ENCODE measurements around the gene EDEM3. TPM values are rescaled to one million over a fixed set of nuclear protein-coding genes. Genes with fewer than 3 reads are reported as not detected.

The EDEM3 gene
- total and polyA plus RNA-seq, 9 donors, result 7.1 to 22.7 (median 18.5) TPM

- no peaks in the 10 kb centered on the region for H3K4me1 ChIP-seq (ENCODE audit: insufficient read depth)
- H3K27me3 ChIP-seq, result no peaks in the 10 kb centered on the region
- H3K27ac ChIP-seq, result no peak overlapping the region
- TF ChIP-seq EP300 (IDR thresholded peaks at IDR 0.05), result no peak
- TF ChIP-seq POLR2A (IDR thresholded peaks at IDR 0.05), result no peak
- TF ChIP-seq CTCF (IDR thresholded peaks at IDR 0.05), result no peak
- no peaks in the 10 kb centered on the region for H3K36me3 ChIP-seq
- 61 to 70% (median 61%) methylated on average over 7 of the region's 7 CpGs for WGBS, 3 donors
- intact Hi-C loops (cut with DNase I), result no loop called here
- no peak for DNase-seq
- no peak overlapping the region for H3K4me3 ChIP-seq
- no peaks in the 10 kb centered on the region for H3K9me3 ChIP-seq
Measured at GRCh38 chr1:184771190-184771691, 16.6 kb upstream of the EDEM3 start.

- intact Hi-C loops (cut with DNase I), result no loop called here
- H3K9me3 ChIP-seq, result no peaks in the 10 kb centered on the region
- no peaks in the 10 kb centered on the region for H3K27me3 ChIP-seq
- TF ChIP-seq CTCF (IDR thresholded peaks at IDR 0.05) (no peak), EP300 (IDR thresholded peaks at IDR 0.05) (no peak)
- no peak overlapping the region for H3K4me3 ChIP-seq
- H3K4me1 ChIP-seq (ENCODE audit: insufficient read depth), result no peaks in the 10 kb centered on the region
- no peak overlapping the region for H3K27ac ChIP-seq
- no peak for DNase-seq
- WGBS, 3 donors, result 70 to 82% (median 71%) methylated on average over 4 of the region's 4 CpGs
- no peaks in the 10 kb centered on the region for H3K36me3 ChIP-seq
Measured at GRCh38 chr1:184770181-184770979, 15.7 kb upstream of the EDEM3 start.

GRCh38 chr1:184769241-184769640, 14.6 kb upstream of the EDEM3 start:
- no peak overlapping the region for H3K4me3 ChIP-seq
- WGBS, 3 donors, result 41 to 60% (median 58%) methylated on average over 2 of the region's 2 CpGs
- no peaks in the 10 kb centered on the region for H3K4me1 ChIP-seq (ENCODE audit: insufficient read depth)

GRCh38 chr1:184768467-184768866, 13.8 kb upstream of the EDEM3 start:
- no peaks in the 10 kb centered on the region for H3K36me3 ChIP-seq
- 55 to 77% (median 74%) methylated on average over 2 of the region's 2 CpGs for WGBS, 3 donors
- no peaks in the 10 kb centered on the region for H3K27me3 ChIP-seq
- H3K27ac ChIP-seq, result no peak overlapping the region
- no peaks in the 10 kb centered on the region for H3K4me1 ChIP-seq (ENCODE audit: insufficient read depth)
- DNase-seq, result no peak
- intact Hi-C loops (cut with DNase I), result no loop called here
- no peaks in the 10 kb centered on the region for H3K9me3 ChIP-seq
- no peak for TF ChIP-seq POLR2A (IDR thresholded peaks at IDR 0.05)
- TF ChIP-seq EP300 (IDR thresholded peaks at IDR 0.05), result no peak
- no peak for TF ChIP-seq CTCF (IDR thresholded peaks at IDR 0.05)
- H3K4me3 ChIP-seq, result no peak overlapping the region

More at GRCh38 chr1:184769241-184769640, 14.6 kb upstream of the EDEM3 start:
- Histone ChIP-seq H3K9me3 (no peaks in the 10 kb centered on the region), H3K36me3 (no peaks in the 10 kb centered on the region), H3K27ac (no peak overlapping the region), H3K27me3 (no peaks in the 10 kb centered on the region)
- intact Hi-C loops (cut with DNase I), result no loop called here
- DNase-seq, result no peak
- TF ChIP-seq CTCF (IDR thresholded peaks at IDR 0.05) (no peak), EP300 (IDR thresholded peaks at IDR 0.05) (no peak), POLR2A (IDR thresholded peaks at IDR 0.05) (no peak)
